ENCODE measurements around the gene TNP2.

The TNP2 gene

GRCh38 chr16:11276896-11277593 is 7.9 kb upstream of the TNP2 start:
- no peak for DNase-seq

- DNase-seq = no peak
Measured at GRCh38 chr16:11276143-11276895, 7.2 kb upstream of the TNP2 start, which contains the start of gene PRM2. TSS of gene PRM2 (minus strand) at chr16:11276480. CDS start at chr16:11276370, 110 bp downstream.

GRCh38 chr16:11274964-11275363 is 5.8 kb upstream of the TNP2 start:
- DNase-seq = no peak

GRCh38 chr16:11273721-11274324 is 4.7 kb upstream of the TNP2 start:
- no peak for DNase-seq

GRCh38 chr16:11272921-11273720 is 4.0 kb upstream of the TNP2 start, which contains the start of gene PRM3:
TSS of gene PRM3 (minus strand) at chr16:11273629. CDS start at chr16:11273595, 34 bp downstream.
- no peak for DNase-seq

- DNase-seq = no peak
Measured at GRCh38 chr16:11272484-11272883, 3.4 kb upstream of the TNP2 start.

- DNase-seq = no peak
Measured at GRCh38 chr16:11271610-11272009, 2.5 kb upstream of the TNP2 start.

- no peak for DNase-seq
Measured at GRCh38 chr16:11270602-11271162, 1.6 kb upstream of the TNP2 start.

GRCh38 chr16:11265124-11265523 is 4.0 kb downstream of the TNP2 start:
- no peak for DNase-seq

- no peak for DNase-seq
Measured at GRCh38 chr16:11264155-11264832, 4.8 kb downstream of the TNP2 start.

GRCh38 chr16:11263737-11264136 is 5.4 kb downstream of the TNP2 start:
- DNase-seq = no peak

- DNase-seq = no peak
Measured at GRCh38 chr16:11262915-11263314, 6.2 kb downstream of the TNP2 start.

GRCh38 chr16:11260596-11260966 is 8.5 kb downstream of the TNP2 start:
- no peak for DNase-seq

GRCh38 chr16:11259655-11260595 is 9.2 kb downstream of the TNP2 start:
- no peak for DNase-seq

- DNase-seq = no peak
Measured at GRCh38 chr16:11258553-11259492, 10.3 kb downstream of the TNP2 start.

GRCh38 chr16:11257131-11257938 is 11.8 kb downstream of the TNP2 start:
- DNase-seq = peak; percentile 36

GRCh38 chr16:11256661-11257130 is 12.4 kb downstream of the TNP2 start:
- DNase-seq = no peak
